Breast epithelium (tissue), 3 donors: ENCODE measurements around the gene BZW2.

Source experiments
- CTCF ChIP-seq, 3 donors: fragments of 450-650 bp; IDR thresholded peaks; one replicate each; pipeline ENCODE4 v1.5.1; 2016 to 2017; ENCODE audit warnings: antibody characterized with exemption in 3 of 3, mild to moderate bottlenecking in 3 of 3, moderate library complexity in 3 of 3
- POLR2A ChIP-seq: fragments of 450-650 bp; IDR thresholded peaks from one replicate; pipeline ENCODE4 v1.6.1; 2016; ENCODE audit warnings: antibody characterized with exemption, mild to moderate bottlenecking, moderate library complexity
- POLR2AphosphoS5 ChIP-seq, 3 donors: sonication (generic); formaldehyde crosslinking; IDR thresholded peaks; one replicate each; pipeline ENCODE4 v1.6.1; 2017; ENCODE audit warnings: antibody characterized with exemption in 3 of 3

- TF ChIP-seq CTCF (IDR thresholded peaks at IDR 0.05): no peak
- no peak for TF ChIP-seq POLR2A
- TF ChIP-seq POLR2AphosphoS5 (IDR thresholded peaks at IDR 0.05): no peak
Observed at GRCh38 chr7:16651396-16652239, 5.6 kb downstream of the BZW2 start.
